GM12873 (cell line): ENCODE data around the gene CNPY3.

ENCODE experiments used
- TF ChIP-seq, protein P1 (sequence below): IDR thresholded peaks from 2 replicates; pipeline ENCODE4 v1.5.1; 2012; ENCODE audit warnings: low read depth, mild to moderate bottlenecking, moderate library complexity, low read length, control low read depth; ENCODE audit not compliant: insufficient read depth; ENCODE audit errors: missing control alignments

Gene CNPY3

DNA sequence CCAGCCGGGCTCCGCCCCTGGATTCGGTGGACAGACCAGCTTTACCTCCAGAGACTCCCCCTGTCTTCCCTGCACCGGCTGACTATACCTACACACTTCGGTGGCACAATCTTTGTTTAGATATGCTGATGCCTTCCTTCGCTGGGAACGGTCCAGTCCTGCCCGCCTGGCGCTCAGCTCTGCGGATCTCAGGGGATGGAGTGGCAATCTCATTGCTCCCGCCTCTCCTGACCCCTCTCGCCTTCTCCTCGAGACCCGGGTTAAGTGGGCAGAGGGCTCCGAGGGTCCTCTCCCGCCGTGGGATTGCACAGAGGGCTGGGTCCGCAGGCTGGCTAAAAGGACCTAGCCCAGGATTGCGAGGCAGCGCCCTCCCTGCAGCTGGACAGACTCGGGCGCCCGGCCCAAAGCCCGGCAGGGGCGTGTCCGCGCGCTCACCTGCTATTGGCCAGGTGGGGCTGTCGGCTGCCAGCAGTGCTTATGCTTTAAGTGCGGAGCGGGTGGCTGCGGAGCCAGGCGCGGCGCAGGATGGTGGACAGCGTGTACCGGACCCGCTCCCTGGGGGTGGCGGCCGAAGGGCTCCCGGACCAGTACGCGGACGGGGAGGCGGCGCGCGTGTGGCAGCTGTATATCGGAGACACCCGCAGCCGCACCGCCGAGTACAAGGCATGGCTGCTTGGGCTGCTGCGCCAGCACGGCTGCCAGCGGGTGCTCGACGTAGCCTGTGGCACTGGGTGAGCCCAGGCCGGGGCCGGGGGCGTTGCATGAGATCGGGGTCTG, 31.2 kb downstream of the CNPY3 start, which contains the start of gene GNMT:
GNMT (plus strand) TSS at position 512 of the 777 bp plus-strand sequence; CDS start at position 526, 14 bp downstream.
- TF ChIP-seq, protein P1, sequence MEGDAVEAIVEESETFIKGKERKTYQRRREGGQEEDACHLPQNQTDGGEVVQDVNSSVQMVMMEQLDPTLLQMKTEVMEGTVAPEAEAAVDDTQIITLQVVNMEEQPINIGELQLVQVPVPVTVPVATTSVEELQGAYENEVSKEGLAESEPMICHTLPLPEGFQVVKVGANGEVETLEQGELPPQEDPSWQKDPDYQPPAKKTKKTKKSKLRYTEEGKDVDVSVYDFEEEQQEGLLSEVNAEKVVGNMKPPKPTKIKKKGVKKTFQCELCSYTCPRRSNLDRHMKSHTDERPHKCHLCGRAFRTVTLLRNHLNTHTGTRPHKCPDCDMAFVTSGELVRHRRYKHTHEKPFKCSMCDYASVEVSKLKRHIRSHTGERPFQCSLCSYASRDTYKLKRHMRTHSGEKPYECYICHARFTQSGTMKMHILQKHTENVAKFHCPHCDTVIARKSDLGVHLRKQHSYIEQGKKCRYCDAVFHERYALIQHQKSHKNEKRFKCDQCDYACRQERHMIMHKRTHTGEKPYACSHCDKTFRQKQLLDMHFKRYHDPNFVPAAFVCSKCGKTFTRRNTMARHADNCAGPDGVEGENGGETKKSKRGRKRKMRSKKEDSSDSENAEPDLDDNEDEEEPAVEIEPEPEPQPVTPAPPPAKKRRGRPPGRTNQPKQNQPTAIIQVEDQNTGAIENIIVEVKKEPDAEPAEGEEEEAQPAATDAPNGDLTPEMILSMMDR = no peak

DNA sequence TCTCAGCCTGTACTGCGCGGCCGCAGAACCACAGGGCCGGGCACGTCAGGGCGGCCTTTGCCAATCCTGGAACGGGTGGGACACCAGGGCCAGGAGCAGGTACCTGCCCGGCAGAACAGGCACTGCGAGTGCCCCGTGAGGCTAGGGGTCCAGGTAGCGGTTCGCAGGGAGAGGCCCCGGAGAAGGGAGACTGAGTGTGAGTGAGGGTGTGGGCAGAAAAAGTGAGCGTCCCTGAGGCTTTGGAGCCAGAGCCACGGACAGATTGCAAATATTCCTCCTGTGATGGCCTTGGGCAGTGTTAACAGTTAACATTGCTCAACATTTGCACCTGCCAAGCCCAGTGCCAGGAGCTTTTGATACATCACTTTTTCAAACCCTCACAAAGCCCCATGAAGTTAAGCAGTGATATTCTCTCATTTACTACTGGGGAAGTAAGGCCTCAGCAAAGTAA, 31.8 kb downstream of the CNPY3 start:
- TF ChIP-seq, protein P1 = no peak

DNA sequence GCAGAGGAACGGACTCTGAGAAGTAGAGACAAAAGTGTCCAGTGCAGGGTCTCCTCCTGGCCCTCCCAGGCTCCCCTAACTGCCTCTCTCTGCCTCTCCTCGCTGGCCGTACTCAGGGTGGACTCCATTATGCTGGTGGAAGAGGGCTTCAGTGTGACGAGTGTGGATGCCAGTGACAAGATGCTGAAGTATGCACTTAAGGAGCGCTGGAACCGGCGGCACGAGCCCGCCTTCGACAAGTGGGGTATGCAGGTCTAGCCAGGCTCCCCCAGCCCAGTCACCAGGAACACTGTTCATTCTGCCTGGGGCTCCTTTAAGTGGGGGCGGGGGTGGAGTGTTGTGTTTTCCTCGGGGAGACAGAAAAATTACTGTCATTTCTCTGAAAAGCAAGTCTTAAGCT, 32.8 kb downstream of the CNPY3 start:
- TF ChIP-seq, protein P1 = no peak

DNA sequence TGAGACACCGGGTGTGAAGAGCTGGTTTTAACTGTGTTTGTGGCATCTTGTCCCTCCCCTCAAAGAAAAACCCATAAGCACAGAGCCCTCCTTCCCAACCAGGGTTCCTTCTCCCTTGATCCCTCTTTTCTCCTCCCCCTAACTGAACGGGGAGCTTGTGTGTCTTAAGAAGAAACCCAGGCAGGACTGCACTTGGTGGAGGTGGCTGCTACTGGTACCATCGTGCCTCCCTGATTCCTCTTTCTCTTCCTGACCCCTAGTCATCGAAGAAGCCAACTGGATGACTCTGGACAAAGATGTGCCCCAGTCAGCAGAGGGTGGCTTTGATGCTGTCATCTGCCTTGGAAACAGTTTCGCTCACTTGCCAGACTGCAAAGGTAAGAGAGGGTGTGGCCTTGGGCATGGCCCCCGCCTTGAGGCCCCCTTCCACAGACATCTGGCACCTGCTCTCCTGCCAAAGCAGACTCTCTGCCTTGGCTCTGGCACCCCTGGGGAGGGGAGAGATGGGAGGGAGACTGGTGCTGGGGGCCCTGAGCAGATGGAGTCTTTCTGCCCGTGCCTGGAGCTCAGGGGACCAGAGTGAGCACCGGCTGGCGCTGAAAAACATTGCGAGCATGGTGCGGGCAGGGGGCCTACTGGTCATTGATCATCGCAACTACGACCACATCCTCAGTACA, 33.4 kb downstream of the CNPY3 start:
- TF ChIP-seq, protein P1 = no peak

DNA sequence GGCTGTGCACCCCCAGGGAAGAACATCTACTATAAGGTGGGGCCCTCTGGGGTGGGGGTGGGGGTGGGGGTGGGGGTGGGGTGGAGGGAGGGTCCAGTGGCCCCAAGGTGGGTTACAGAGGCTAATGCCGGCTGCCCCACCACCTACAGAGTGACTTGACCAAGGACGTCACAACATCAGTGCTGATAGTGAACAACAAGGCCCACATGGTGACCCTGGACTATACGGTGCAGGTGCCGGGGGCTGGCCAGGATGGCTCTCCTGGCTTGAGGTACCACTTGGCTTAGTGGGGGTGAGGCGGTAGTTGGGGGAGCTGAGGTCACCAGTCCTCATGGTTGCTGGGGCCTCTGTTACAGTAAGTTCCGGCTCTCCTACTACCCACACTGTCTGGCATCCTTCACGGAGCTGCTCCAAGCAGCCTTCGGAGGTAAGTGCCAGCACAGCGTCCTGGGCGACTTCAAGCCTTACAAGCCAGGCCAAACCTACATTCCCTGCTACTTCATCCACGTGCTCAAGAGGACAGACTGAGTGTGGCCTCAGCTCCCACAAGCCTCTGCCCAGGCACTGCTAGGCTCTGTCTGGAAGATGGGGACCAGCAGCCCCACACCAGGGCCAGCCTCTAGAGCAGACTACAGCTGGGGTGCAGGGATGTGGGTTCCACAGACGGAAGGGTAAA, 34.0 kb downstream of the CNPY3 start:
- TF ChIP-seq, protein P1 = no peak

DNA sequence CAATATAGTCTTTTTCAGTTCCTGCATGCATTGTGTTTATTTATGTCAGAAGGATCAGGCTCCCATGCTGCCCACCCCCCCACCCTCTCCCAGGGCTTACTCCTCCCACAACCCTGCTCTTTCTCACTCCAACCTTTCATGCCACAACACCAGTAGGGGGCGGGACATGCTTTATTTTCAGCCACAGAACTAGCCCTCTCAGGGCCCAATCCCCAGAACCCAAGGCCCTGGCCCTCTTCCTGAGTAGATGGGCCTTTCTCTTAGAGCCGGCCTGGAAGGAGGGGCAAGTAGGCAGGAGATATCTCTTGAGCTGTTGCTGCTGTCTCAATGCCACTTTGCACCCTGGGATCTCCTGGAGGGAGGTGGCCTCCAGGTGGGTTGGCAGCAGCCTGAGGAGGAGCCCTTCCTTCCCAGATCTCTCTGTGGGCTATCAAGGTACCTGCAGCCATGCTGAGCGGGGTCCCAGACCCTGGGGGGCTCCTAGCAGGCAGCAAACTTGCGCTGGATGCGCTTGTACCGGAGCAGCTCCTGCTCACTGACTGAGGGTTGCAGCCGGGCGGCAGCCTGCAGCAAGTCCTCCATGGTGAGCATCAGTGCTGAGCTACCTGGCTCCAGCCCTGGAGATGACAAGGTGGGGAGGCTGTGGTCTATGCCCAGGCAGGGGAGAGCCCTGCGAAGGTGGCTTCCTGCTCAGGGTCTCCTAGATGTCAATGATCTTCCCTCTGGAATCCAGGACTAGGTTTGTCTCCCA, 34.8 kb downstream of the CNPY3 start:
- TF ChIP-seq, protein P1 = peak; percentile 33

DNA sequence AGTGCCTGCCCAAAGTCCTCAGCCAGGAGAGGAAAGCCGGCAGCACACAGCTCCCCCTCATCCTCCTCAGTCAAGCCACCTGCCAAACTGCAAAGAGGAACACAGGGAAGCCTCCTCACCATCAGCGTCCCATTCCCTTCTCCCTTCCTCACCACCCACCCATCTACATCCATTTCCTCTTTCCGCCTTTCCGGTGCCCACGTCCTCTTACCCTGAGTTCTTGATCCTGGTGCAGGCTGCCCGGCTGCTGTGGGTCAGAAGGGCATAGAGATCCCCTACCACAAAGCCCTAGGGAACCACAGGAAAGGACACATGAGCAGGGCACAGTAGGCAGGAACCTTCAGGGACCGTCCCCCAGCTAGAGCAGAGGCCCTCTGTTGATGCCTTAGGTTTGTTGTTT, 37.3 kb downstream of the CNPY3 start:
- TF ChIP-seq, protein P1 = no peak
